HepG2 (cell line): ENCODE data around the gene SIRT5. TPM values are rescaled to one million over a fixed set of nuclear protein-coding genes. Genes with fewer than 3 reads are reported as not detected.

Experiments used
- AFF4 ChIP-seq: sonication (generic); formaldehyde crosslinking; IDR thresholded peaks from 2 replicates; pipeline ENCODE4 v1.4.0; 2020; ENCODE audit warnings: missing genetic modification reagents
- HMG20A ChIP-seq: IDR thresholded peaks from 2 replicates; pipeline ENCODE4 v1.6.1; 2016; ENCODE audit warnings: borderline replicate concordance
- HNRNPUL1 ChIP-seq: fragments of 200-400 bp; formaldehyde crosslinking; IDR thresholded peaks from 2 replicates; pipeline ENCODE4 v1.6.1; 2017; ENCODE audit warnings: low read depth, mild to moderate bottlenecking, low read length, moderate library complexity
- MED13 ChIP-seq: sonication (generic); formaldehyde crosslinking; IDR thresholded peaks from 2 replicates; pipeline ENCODE4 v1.5.0; 2020; ENCODE audit warnings: missing genetic modification reagents
- MTA1 ChIP-seq: sonication (generic); formaldehyde crosslinking; IDR thresholded peaks from 2 replicates; pipeline ENCODE4 v1.4.0; 2020; ENCODE audit warnings: missing genetic modification reagents, mild to moderate bottlenecking, borderline replicate concordance
- NFATC3 ChIP-seq: sonication (generic); formaldehyde crosslinking; IDR thresholded peaks from 2 replicates; pipeline ENCODE4 v1.5.1; 2020; ENCODE audit warnings: mild to moderate bottlenecking, missing genetic modification reagents
- REPIN1 ChIP-seq: sonication (generic); formaldehyde crosslinking; IDR thresholded peaks from 2 replicates; pipeline ENCODE4 v1.8.0; 2022; ENCODE audit warnings: missing genetic modification reagents, low read depth, mild to moderate bottlenecking, borderline replicate concordance
- RORA ChIP-seq: sonication (generic); formaldehyde crosslinking; IDR thresholded peaks from 2 replicates; pipeline ENCODE4 v1.5.0; 2020; ENCODE audit warnings: mild to moderate bottlenecking, missing genetic modification reagents, moderate library complexity
- YEATS2 ChIP-seq: sonication (generic); formaldehyde crosslinking; IDR thresholded peaks from 2 replicates; pipeline ENCODE4 v1.4.0; 2020; ENCODE audit warnings: missing genetic modification reagents, borderline replicate concordance
- ZBTB46 ChIP-seq: sonication (generic); formaldehyde crosslinking; IDR thresholded peaks from 2 replicates; pipeline ENCODE4 v1.4.0; 2020; ENCODE audit warnings: mild to moderate bottlenecking, missing genetic modification reagents, borderline replicate concordance
- ZFP90 ChIP-seq: sonication (generic); formaldehyde crosslinking; IDR thresholded peaks from 2 replicates; pipeline ENCODE4 v1.8.0; 2022; ENCODE audit warnings: missing genetic modification reagents, mild to moderate bottlenecking, inconsistent platforms, borderline replicate concordance
- ZNF18 ChIP-seq: sonication (generic); formaldehyde crosslinking; IDR thresholded peaks from 2 replicates; pipeline ENCODE4 v1.8.0; 2022; ENCODE audit warnings: mild to moderate bottlenecking, missing genetic modification reagents; ENCODE audit not compliant: insufficient replicate concordance
- ZNF30 ChIP-seq: sonication (generic); formaldehyde crosslinking; IDR thresholded peaks from 2 replicates; pipeline ENCODE4 v1.5.0; 2020; ENCODE audit warnings: mild to moderate bottlenecking, missing genetic modification reagents
- ZNF34 ChIP-seq: sonication (generic); formaldehyde crosslinking; IDR thresholded peaks from 2 replicates; pipeline ENCODE4 v1.4.0; 2020; ENCODE audit warnings: mild to moderate bottlenecking, missing genetic modification reagents, borderline replicate concordance
- ZNF496 ChIP-seq: sonication (generic); formaldehyde crosslinking; IDR thresholded peaks from 2 replicates; pipeline ENCODE4 v1.8.1; 2023; ENCODE audit warnings: mild to moderate bottlenecking, moderate library complexity, missing genetic modification reagents; ENCODE audit not compliant: insufficient replicate concordance
- ZNF589 ChIP-seq: sonication (generic); formaldehyde crosslinking; conservative IDR thresholded peaks from 2 replicates; pipeline ENCODE4 v1.8.0; 2022; ENCODE audit warnings: mild to moderate bottlenecking, moderate library complexity, missing genetic modification reagents
- ZNF652 ChIP-seq: IDR thresholded peaks from 2 replicates; pipeline ENCODE4 v1.6.1; 2016; ENCODE audit warnings: low read depth, borderline replicate concordance
- ZNF777 ChIP-seq: sonication (generic); formaldehyde crosslinking; IDR thresholded peaks from 2 replicates; pipeline ENCODE4 v1.4.0; 2020; ENCODE audit warnings: missing genetic modification reagents
- polyA plus RNA-seq, 8 experiments: library from polyadenylated mRNA; depleted of rRNA in 3 of 8; stranded (reverse) in 7 of 8; unstranded in 1 of 8; fragments of >200 nt; fragmentation: Illumina TruSeq in 4 of 8; extraction: Trizol in 4 of 8; gene quantifications; 2 replicates each; pipeline versions ENCODE4 v1.2.1 to v1.2.3, GENCODE V29; 2011 to 2016; ENCODE audit warnings: low read depth in 4 of 8, missing spikeins in 1 of 8, mixed read lengths in 1 of 8; ENCODE audit not compliant: insufficient read depth in 1 of 8
- total RNA-seq, 5 experiments: library from RNA; depleted of rRNA; stranded (reverse); fragments of >200 nt; fragmentation: Illumina TruSeq; extraction: Trizol; gene quantifications; 2 replicates each; pipeline ENCODE4 v1.2.3, GENCODE V29; 2016; ENCODE audit warnings: low read depth in 1 of 5
- TF ChIP-seq, protein P1 (sequence below): IDR thresholded peaks from 2 replicates; pipeline ENCODE4 v1.6.1; 2012; ENCODE audit warnings: inconsistent platforms
- TF ChIP-seq, protein P2 (sequence below): sonication (generic); formaldehyde crosslinking; IDR thresholded peaks from 2 replicates; pipeline ENCODE4 v1.4.0; 2020; ENCODE audit warnings: missing genetic modification reagents, borderline replicate concordance

SIRT5 gene
- total and polyA plus RNA-seq, 2 of the 13 experiments (the other 11 are each of a cell fraction or from before 2014, with no cell fraction given), result 14.1 to 16.6 TPM

- TF ChIP-seq NFATC3 (CRISPR knock-in tag), result no peak
- TF ChIP-seq ZNF34 (CRISPR knock-in tag), result no peak
- TF ChIP-seq HMG20A (CRISPR knock-in tag), result no peak
- no peak for TF ChIP-seq RORA (CRISPR knock-in tag)
- TF ChIP-seq, protein P1, sequence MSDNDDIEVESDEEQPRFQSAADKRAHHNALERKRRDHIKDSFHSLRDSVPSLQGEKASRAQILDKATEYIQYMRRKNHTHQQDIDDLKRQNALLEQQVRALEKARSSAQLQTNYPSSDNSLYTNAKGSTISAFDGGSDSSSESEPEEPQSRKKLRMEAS, result no peak
- TF ChIP-seq ZNF18 (CRISPR knock-in tag), result peak; percentile 30
- TF ChIP-seq ZBTB46 (CRISPR knock-in tag), result no peak
- TF ChIP-seq ZNF777 (CRISPR knock-in tag), result 0 out of 2 replicates have a peak, but pooled peaks have one; percentile 6
- TF ChIP-seq, protein P2, sequence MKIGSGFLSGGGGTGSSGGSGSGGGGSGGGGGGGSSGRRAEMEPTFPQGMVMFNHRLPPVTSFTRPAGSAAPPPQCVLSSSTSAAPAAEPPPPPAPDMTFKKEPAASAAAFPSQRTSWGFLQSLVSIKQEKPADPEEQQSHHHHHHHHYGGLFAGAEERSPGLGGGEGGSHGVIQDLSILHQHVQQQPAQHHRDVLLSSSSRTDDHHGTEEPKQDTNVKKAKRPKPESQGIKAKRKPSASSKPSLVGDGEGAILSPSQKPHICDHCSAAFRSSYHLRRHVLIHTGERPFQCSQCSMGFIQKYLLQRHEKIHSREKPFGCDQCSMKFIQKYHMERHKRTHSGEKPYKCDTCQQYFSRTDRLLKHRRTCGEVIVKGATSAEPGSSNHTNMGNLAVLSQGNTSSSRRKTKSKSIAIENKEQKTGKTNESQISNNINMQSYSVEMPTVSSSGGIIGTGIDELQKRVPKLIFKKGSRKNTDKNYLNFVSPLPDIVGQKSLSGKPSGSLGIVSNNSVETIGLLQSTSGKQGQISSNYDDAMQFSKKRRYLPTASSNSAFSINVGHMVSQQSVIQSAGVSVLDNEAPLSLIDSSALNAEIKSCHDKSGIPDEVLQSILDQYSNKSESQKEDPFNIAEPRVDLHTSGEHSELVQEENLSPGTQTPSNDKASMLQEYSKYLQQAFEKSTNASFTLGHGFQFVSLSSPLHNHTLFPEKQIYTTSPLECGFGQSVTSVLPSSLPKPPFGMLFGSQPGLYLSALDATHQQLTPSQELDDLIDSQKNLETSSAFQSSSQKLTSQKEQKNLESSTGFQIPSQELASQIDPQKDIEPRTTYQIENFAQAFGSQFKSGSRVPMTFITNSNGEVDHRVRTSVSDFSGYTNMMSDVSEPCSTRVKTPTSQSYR (CRISPR knock-in tag), result no peak
- no peak for TF ChIP-seq MTA1 (CRISPR knock-in tag)
- no peak for TF ChIP-seq ZNF496
- no peak for TF ChIP-seq YEATS2 (CRISPR knock-in tag)
- TF ChIP-seq ZNF30 (CRISPR knock-in tag), result 0 out of 2 replicates have a peak, but pooled peaks have one; percentile 40
- no peak for TF ChIP-seq HNRNPUL1
- 0 out of 2 replicates have a peak, but pooled peaks have one; percentile 4 for TF ChIP-seq ZNF589 (CRISPR knock-in tag)
- 0 out of 2 replicates have a peak, but pooled peaks have one; percentile 23 for TF ChIP-seq ZFP90 (CRISPR knock-in tag)
- no peak for TF ChIP-seq MED13 (CRISPR knock-in tag)
- TF ChIP-seq REPIN1, result no peak
- TF ChIP-seq ZNF652, result no peak
- no peak for TF ChIP-seq AFF4
Measured at GRCh38 chr6:13573669-13574110, 711 bp upstream of the SIRT5 start (continued).
